ENCODE results near the gene MICAL2.

Gene MICAL2

GRCh38 chr11:12293486-12293885 lies 183.1 kb downstream of the MICAL2 start:
- DNase-seq = no peak

DNA sequence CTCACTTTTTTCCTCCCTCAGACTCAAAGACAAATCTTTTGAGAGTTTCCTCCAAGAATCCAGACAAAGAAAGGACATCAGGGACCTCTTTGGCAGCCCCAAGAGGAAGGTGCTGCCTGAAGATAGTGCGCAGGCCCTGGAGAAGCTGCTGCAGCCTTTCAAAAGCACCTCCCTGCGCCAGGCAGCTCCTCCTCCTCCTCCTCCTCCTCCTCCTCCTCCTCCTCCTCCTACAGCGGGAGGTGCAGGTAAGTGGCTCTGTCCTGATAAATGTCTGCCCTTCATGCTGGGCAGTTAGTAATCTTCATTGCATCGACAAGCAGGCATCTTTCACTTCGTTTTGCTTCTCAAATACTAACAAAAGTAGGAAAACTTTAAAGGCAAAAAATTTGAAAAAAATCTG lies 184.2 kb downstream of the MICAL2 start:
- DNase-seq = no peak

- DNase-seq = no peak
Observed at GRCh38 chr11:12295943-12296342, 185.6 kb downstream of the MICAL2 start.

GRCh38 chr11:12298610-12299009 lies 188.2 kb downstream of the MICAL2 start:
- DNase-seq = no peak

GRCh38 chr11:12301379-12301778 lies 191.0 kb downstream of the MICAL2 start:
- no peak for DNase-seq

- DNase-seq = no peak
Observed at GRCh38 chr11:12303421-12304149, 193.2 kb downstream of the MICAL2 start.

- DNase-seq = no peak
Observed at GRCh38 chr11:12306830-12307229, 196.4 kb downstream of the MICAL2 start.

- DNase-seq = no peak
Observed at GRCh38 chr11:12312132-12312531, 201.7 kb downstream of the MICAL2 start.
